Astrocyte of the cerebellum (primary cell): ENCODE measurements around the gene CCDC85B.

Source experiments
- DNase-seq: peaks from one replicate; pipeline ENCODE4 v3.0.0-alpha.2; 2011; ENCODE audit warnings: low read depth
- H3K4me3 ChIP-seq: 2 replicates; pipeline ENCODE4 v1.5.1; 2011; ENCODE audit warnings: mild to moderate bottlenecking, low read depth, low read length, moderate library complexity
- in situ Hi-C: cut with HindIII; loops from 2 replicates; pipeline ENCODE4 v1.10.0; 2017; ENCODE audit warnings: low sequenced_read_pairs
- TF ChIP-seq, protein P1 (sequence below): IDR thresholded peaks from 2 replicates; pipeline ENCODE4 v1.5.1; 2012; ENCODE audit warnings: low read length, low read depth, moderate library complexity, mild to moderate bottlenecking; ENCODE audit errors: missing control alignments

The CCDC85B gene

GRCh38 chr11:65919141-65919572 lies 28.7 kb downstream of the CCDC85B start, which contains the start of gene DRAP1:
DRAP1 (plus strand) TSS chr11:65919426; CDS start chr11:65919502, 76 bp downstream.
- peak within 1 kb of the TSS; percentile 94 for H3K4me3 ChIP-seq
- DNase-seq: peak; percentile 94
- TF ChIP-seq, protein P1, sequence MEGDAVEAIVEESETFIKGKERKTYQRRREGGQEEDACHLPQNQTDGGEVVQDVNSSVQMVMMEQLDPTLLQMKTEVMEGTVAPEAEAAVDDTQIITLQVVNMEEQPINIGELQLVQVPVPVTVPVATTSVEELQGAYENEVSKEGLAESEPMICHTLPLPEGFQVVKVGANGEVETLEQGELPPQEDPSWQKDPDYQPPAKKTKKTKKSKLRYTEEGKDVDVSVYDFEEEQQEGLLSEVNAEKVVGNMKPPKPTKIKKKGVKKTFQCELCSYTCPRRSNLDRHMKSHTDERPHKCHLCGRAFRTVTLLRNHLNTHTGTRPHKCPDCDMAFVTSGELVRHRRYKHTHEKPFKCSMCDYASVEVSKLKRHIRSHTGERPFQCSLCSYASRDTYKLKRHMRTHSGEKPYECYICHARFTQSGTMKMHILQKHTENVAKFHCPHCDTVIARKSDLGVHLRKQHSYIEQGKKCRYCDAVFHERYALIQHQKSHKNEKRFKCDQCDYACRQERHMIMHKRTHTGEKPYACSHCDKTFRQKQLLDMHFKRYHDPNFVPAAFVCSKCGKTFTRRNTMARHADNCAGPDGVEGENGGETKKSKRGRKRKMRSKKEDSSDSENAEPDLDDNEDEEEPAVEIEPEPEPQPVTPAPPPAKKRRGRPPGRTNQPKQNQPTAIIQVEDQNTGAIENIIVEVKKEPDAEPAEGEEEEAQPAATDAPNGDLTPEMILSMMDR: no peak
- in situ Hi-C loops: no loop called here

GRCh38 chr11:65919573-65920371 lies 29.3 kb downstream of the CCDC85B start:
- DNase-seq: no peak
- H3K4me3 ChIP-seq: peak overlapping the region; percentile 72
- TF ChIP-seq, protein P1: no peak
- in situ Hi-C loops: no loop called here

- TF ChIP-seq, protein P1: no peak
- no peak for DNase-seq
- in situ Hi-C loops: no loop called here
- H3K4me3 ChIP-seq: peak overlapping the region; percentile 72
These were observed 29.9 kb downstream of the CCDC85B start for GRCh38 chr11:65920372-65920802.

GRCh38 chr11:65921033-65921555 lies 30.6 kb downstream of the CCDC85B start:
- DNase-seq: no peak
- in situ Hi-C loops: no loop called here
- TF ChIP-seq, protein P1: no peak
- H3K4me3 ChIP-seq: no peak overlapping the region

GRCh38 chr11:65921876-65922275 lies 31.4 kb downstream of the CCDC85B start:
- in situ Hi-C loops: no loop called here
- no peak overlapping the region for H3K4me3 ChIP-seq
- DNase-seq: no peak
- TF ChIP-seq, protein P1: no peak

DNA sequence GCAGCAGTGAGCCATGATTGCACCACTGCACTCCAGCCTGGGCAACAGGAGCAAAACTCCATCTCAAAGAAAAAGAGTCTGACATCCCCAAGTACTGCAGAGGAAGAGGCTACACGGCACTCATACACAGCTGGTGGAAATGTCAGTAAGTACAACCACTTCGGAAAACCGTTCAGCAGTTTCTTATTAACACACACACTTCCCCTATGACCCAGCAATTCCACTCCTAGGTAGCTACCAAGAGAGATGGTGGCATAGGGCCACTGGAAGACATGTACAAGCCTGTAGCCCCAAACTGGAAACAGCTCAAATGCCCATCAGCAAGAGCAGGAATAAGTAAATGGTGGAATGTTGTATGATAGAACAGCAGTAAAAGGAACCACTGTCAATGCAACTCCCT lies 32.1 kb downstream of the CCDC85B start:
- TF ChIP-seq, protein P1: no peak
- H3K4me3 ChIP-seq: no peak overlapping the region
- DNase-seq: no peak
- in situ Hi-C loops: no loop called here
